ENCODE data around the gene NTMT1.
"Not testable (repeated sequence)": the region's sequence is repeated elsewhere in the genome, so short reads cannot be mapped to it uniquely, and the experiment has no call there.

Gene NTMT1

GRCh38 chr9:129615407-129616285 lies 10.3 kb upstream of the NTMT1 start:
- DNase-seq: no peak

- no peak for DNase-seq
Observed at GRCh38 chr9:129617167-129617566, 8.8 kb upstream of the NTMT1 start.

GRCh38 chr9:129619787-129620668 lies 5.9 kb upstream of the NTMT1 start:
- DNase-seq: no peak

GRCh38 chr9:129620669-129621295 lies 5.2 kb upstream of the NTMT1 start, which contains the start of gene C9orf50:
TSS of gene C9orf50 (minus strand) at chr9:129621101. CDS start at chr9:129620574, 527 bp downstream.
- no peak for DNase-seq

- DNase-seq: no peak
Observed at GRCh38 chr9:129623331-129623730, 2.6 kb upstream of the NTMT1 start.

- no peak for DNase-seq
Observed at GRCh38 chr9:129624168-129624759, 1.7 kb upstream of the NTMT1 start.

- DNase-seq: no peak
Observed at GRCh38 chr9:129624947-129625346, 1.0 kb upstream of the NTMT1 start.

- no peak for DNase-seq
Observed at GRCh38 chr9:129626625-129627284, 792 bp downstream of the NTMT1 start.

GRCh38 chr9:129627556-129628440 lies 1.8 kb downstream of the NTMT1 start:
- DNase-seq: no peak

GRCh38 chr9:129628709-129629108 lies 2.7 kb downstream of the NTMT1 start:
- DNase-seq: no peak

GRCh38 chr9:129629251-129629820 lies 3.4 kb downstream of the NTMT1 start:
- no peak for DNase-seq

- no peak for DNase-seq
Observed at GRCh38 chr9:129630967-129631673, 5.2 kb downstream of the NTMT1 start.

- DNase-seq: no peak
Observed at GRCh38 chr9:129631674-129632129, 5.7 kb downstream of the NTMT1 start.

- DNase-seq: no peak
Observed at GRCh38 chr9:129632460-129632859, 6.5 kb downstream of the NTMT1 start.

- DNase-seq: no peak
Observed at GRCh38 chr9:129633207-129633606, 7.2 kb downstream of the NTMT1 start.

GRCh38 chr9:129633848-129634247 lies 7.9 kb downstream of the NTMT1 start:
- DNase-seq: no peak

GRCh38 chr9:129635099-129636065 lies 9.4 kb downstream of the NTMT1 start:
- DNase-seq: no peak

- DNase-seq: not testable (repeated sequence)
Observed at GRCh38 chr9:129636343-129636742, 10.4 kb downstream of the NTMT1 start.

- no peak for DNase-seq
Observed at GRCh38 chr9:129637102-129637501, 11.1 kb downstream of the NTMT1 start.
